ENCODE data around the gene BARX2.

Gene BARX2

GRCh38 chr11:129374081-129374992 is 1.3 kb upstream of the BARX2 start:
- peak; percentile 7 for DNase-seq

GRCh38 chr11:129374993-129375750 is 476 bp upstream of the BARX2 start:
- no peak for DNase-seq

GRCh38 chr11:129376658-129377341 is 1.2 kb downstream of the BARX2 start:
- DNase-seq: no peak

GRCh38 chr11:129377739-129378138 is 2.1 kb downstream of the BARX2 start:
- no peak for DNase-seq

- no peak for DNase-seq
Observed at GRCh38 chr11:129380413-129380812, 4.8 kb downstream of the BARX2 start.

- no peak for DNase-seq
Observed at GRCh38 chr11:129382583-129382982, 6.9 kb downstream of the BARX2 start.

- DNase-seq: no peak
Observed at GRCh38 chr11:129383060-129383459, 7.4 kb downstream of the BARX2 start.

GRCh38 chr11:129383502-129383901 is 7.9 kb downstream of the BARX2 start:
- no peak for DNase-seq

GRCh38 chr11:129384415-129384814 is 8.8 kb downstream of the BARX2 start:
- no peak for DNase-seq

- DNase-seq: no peak
Observed at GRCh38 chr11:129385801-129386200, 10.2 kb downstream of the BARX2 start.

- no peak for DNase-seq
Observed at GRCh38 chr11:129386795-129387397, 11.2 kb downstream of the BARX2 start.

- no peak for DNase-seq
Observed at GRCh38 chr11:129387434-129387833, 11.8 kb downstream of the BARX2 start.

GRCh38 chr11:129388824-129389223 is 13.2 kb downstream of the BARX2 start:
- DNase-seq: no peak

- no peak for DNase-seq
Observed at GRCh38 chr11:129390303-129390821, 14.7 kb downstream of the BARX2 start.

- DNase-seq: no peak
Observed at GRCh38 chr11:129391360-129391759, 15.7 kb downstream of the BARX2 start.

GRCh38 chr11:129391821-129392220 is 16.2 kb downstream of the BARX2 start:
- no peak for DNase-seq

- DNase-seq: no peak
Observed at GRCh38 chr11:129392995-129393394, 17.3 kb downstream of the BARX2 start.

GRCh38 chr11:129394709-129395108 is 19.1 kb downstream of the BARX2 start:
- no peak for DNase-seq

GRCh38 chr11:129395432-129395831 is 19.8 kb downstream of the BARX2 start:
- DNase-seq: no peak

- no peak for DNase-seq
Observed at GRCh38 chr11:129395883-129396282, 20.2 kb downstream of the BARX2 start.

- no peak for DNase-seq
Observed at GRCh38 chr11:129396454-129396853, 20.8 kb downstream of the BARX2 start.

Measured in fibroblast of skin of right biceps (primary cell).